Rectal smooth muscle tissue (tissue), 1 donor: Measurements from ENCODE around the gene SKAP1.

Experiments used
- H3K27ac ChIP-seq: one replicate; pipeline ENCODE4 v1.7.0; 2013; ENCODE audit warnings: low read depth, low read length, inconsistent platforms
- H3K27me3 ChIP-seq: one replicate; pipeline ENCODE4 v1.7.0; 2013; ENCODE audit warnings: low read length; ENCODE audit not compliant: control insufficient read depth, insufficient read depth
- H3K36me3 ChIP-seq: one replicate; pipeline ENCODE4 v1.7.0; 2013; ENCODE audit warnings: low read length; ENCODE audit not compliant: control insufficient read depth, insufficient read depth
- H3K4me1 ChIP-seq: one replicate; pipeline ENCODE4 v1.7.0; 2013; ENCODE audit warnings: low read length; ENCODE audit not compliant: control insufficient read depth, insufficient read depth
- H3K4me3 ChIP-seq: one replicate; pipeline ENCODE4 v1.7.0; 2013; ENCODE audit warnings: low read length
- H3K9ac ChIP-seq: one replicate; pipeline ENCODE4 v1.7.0; 2013; ENCODE audit warnings: low read length

SKAP1 gene

GRCh38 chr17:48429638-48430586 is at the start of gene SKAP1:
TSS of gene SKAP1 (minus strand) at chr17:48430214.
- Histone ChIP-seq H3K4me3 (peak within 1 kb of the TSS; percentile 56), H3K4me1 (no peaks in the 10 kb centered on the region), H3K9ac (no peak within 1 kb of the TSS), H3K27me3 (peaks cover 2% of the 10 kb centered on the region), H3K27ac (no peak within 1 kb of the TSS), H3K36me3 (no peaks in the 10 kb centered on the region)

- Histone ChIP-seq H3K9ac (no peak overlapping the region), H3K4me3 (no peak overlapping the region), H3K27me3 (no peaks in the 10 kb centered on the region), H3K4me1 (no peaks in the 10 kb centered on the region), H3K27ac (no peak overlapping the region), H3K36me3 (no peaks in the 10 kb centered on the region)
Observed at GRCh38 chr17:48479014-48479402, 49.0 kb upstream of the SKAP1 start.

GRCh38 chr17:48478224-48479013 is 48.4 kb upstream of the SKAP1 start:
- Histone ChIP-seq H3K9ac (no peak overlapping the region), H3K36me3 (no peaks in the 10 kb centered on the region), H3K27me3 (no peaks in the 10 kb centered on the region), H3K27ac (no peak overlapping the region), H3K4me1 (no peaks in the 10 kb centered on the region), H3K4me3 (no peak overlapping the region)

- Histone ChIP-seq H3K4me3 (no peak overlapping the region), H3K27ac (no peak overlapping the region), H3K36me3 (no peaks in the 10 kb centered on the region), H3K27me3 (no peaks in the 10 kb centered on the region), H3K9ac (no peak overlapping the region), H3K4me1 (no peaks in the 10 kb centered on the region)
Observed at GRCh38 chr17:48477221-48477620, 47.2 kb upstream of the SKAP1 start.

GRCh38 chr17:48472411-48473281 is 42.6 kb upstream of the SKAP1 start:
- Histone ChIP-seq H3K27ac (no peak overlapping the region), H3K4me3 (no peak overlapping the region), H3K27me3 (no peaks in the 10 kb centered on the region), H3K36me3 (no peaks in the 10 kb centered on the region), H3K4me1 (no peaks in the 10 kb centered on the region), H3K9ac (no peak overlapping the region)

- H3K27me3 ChIP-seq: no peaks in the 10 kb centered on the region
- H3K4me1 ChIP-seq: no peaks in the 10 kb centered on the region
- H3K9ac ChIP-seq: no peak overlapping the region
- no peak overlapping the region for H3K4me3 ChIP-seq
- H3K27ac ChIP-seq: no peak overlapping the region
- no peaks in the 10 kb centered on the region for H3K36me3 ChIP-seq
Observed at GRCh38 chr17:48471817-48472410, 41.9 kb upstream of the SKAP1 start.

GRCh38 chr17:48470388-48471034 is 40.5 kb upstream of the SKAP1 start:
- Histone ChIP-seq H3K27me3 (no peaks in the 10 kb centered on the region), H3K4me3 (no peak overlapping the region), H3K36me3 (no peaks in the 10 kb centered on the region), H3K27ac (no peak overlapping the region), H3K9ac (no peak overlapping the region), H3K4me1 (no peaks in the 10 kb centered on the region)

- H3K27me3 ChIP-seq: no peaks in the 10 kb centered on the region
- H3K4me3 ChIP-seq: no peak overlapping the region
Observed at GRCh38 chr17:48469227-48469626, 39.2 kb upstream of the SKAP1 start.

GRCh38 chr17:48468299-48468698 is 38.3 kb upstream of the SKAP1 start:
- H3K4me3 ChIP-seq: no peak overlapping the region
- no peaks in the 10 kb centered on the region for H3K27me3 ChIP-seq
- H3K4me1 ChIP-seq: no peaks in the 10 kb centered on the region
- no peak overlapping the region for H3K27ac ChIP-seq
- H3K36me3 ChIP-seq: no peaks in the 10 kb centered on the region
- H3K9ac ChIP-seq: no peak overlapping the region

More at GRCh38 chr17:48469227-48469626, 39.2 kb upstream of the SKAP1 start:
- Histone ChIP-seq H3K9ac (no peak overlapping the region), H3K36me3 (no peaks in the 10 kb centered on the region), H3K4me1 (no peaks in the 10 kb centered on the region), H3K27ac (no peak overlapping the region)

GRCh38 chr17:48465884-48466283 is 35.9 kb upstream of the SKAP1 start:
- Histone ChIP-seq H3K4me1 (no peaks in the 10 kb centered on the region), H3K9ac (no peak overlapping the region), H3K27ac (no peak overlapping the region), H3K36me3 (no peaks in the 10 kb centered on the region), H3K4me3 (no peak overlapping the region), H3K27me3 (no peaks in the 10 kb centered on the region)

GRCh38 chr17:48463526-48463925 is 33.5 kb upstream of the SKAP1 start:
- Histone ChIP-seq H3K36me3 (no peaks in the 10 kb centered on the region), H3K4me3 (no peak overlapping the region), H3K9ac (no peak overlapping the region), H3K27ac (no peak overlapping the region), H3K4me1 (no peaks in the 10 kb centered on the region), H3K27me3 (no peaks in the 10 kb centered on the region)
